ENCODE results near the gene SHROOM3.
"Not testable (repeated sequence)": the region's sequence is repeated elsewhere in the genome, so short reads cannot be mapped to it uniquely, and the experiment has no call there.

Gene SHROOM3

GRCh38 chr4:76704133-76704881, 269.3 kb downstream of the SHROOM3 start:
- DNase-seq: no peak

- DNase-seq: no peak
Observed at GRCh38 chr4:76705472-76705871, 270.4 kb downstream of the SHROOM3 start.

GRCh38 chr4:76706581-76706980, 271.6 kb downstream of the SHROOM3 start:
- DNase-seq: no peak

GRCh38 chr4:76708971-76709771, 274.1 kb downstream of the SHROOM3 start:
- no peak for DNase-seq

DNA sequence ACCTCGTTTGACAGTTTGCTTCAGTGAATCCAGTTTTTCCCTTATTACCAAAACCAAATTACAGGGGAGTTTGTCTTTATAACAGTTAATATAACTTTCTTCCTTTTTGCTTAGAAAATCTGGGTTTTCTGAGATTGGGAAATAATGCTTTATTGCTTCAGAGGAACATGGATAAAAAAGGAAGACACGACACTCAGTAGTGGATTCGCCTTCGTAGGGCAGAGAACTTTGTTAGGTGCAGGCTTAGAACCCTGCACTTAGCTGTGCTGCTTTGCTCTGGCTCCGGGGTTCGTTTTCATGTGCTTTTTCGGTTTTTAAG, 274.7 kb downstream of the SHROOM3 start:
- no peak for DNase-seq

GRCh38 chr4:76712564-76712963, 277.5 kb downstream of the SHROOM3 start:
- DNase-seq: no peak

- no peak for DNase-seq
Observed at GRCh38 chr4:76714226-76714625, 279.2 kb downstream of the SHROOM3 start.

DNA sequence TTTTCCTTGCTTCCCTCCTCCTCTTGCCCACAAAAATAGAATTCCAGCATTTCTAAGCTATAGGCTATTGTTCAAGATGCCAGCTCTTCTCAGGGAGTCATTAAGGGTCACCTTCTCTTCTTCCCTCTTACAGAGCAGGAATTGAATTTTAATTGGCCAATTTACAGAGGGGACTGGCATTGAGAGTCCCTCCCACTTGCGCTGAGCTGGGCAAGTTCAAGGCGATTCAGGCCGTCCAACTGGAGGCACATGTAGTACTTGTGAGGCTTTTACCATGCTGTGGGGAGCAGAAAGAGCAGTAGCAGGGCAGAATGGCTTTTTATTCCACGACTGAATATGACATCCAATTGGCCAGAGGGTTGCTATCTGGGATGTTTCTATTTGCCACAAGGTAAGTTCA, 281.0 kb downstream of the SHROOM3 start:
- DNase-seq: no peak

- no peak for DNase-seq
Observed at GRCh38 chr4:76716658-76717057, 281.6 kb downstream of the SHROOM3 start.

DNA sequence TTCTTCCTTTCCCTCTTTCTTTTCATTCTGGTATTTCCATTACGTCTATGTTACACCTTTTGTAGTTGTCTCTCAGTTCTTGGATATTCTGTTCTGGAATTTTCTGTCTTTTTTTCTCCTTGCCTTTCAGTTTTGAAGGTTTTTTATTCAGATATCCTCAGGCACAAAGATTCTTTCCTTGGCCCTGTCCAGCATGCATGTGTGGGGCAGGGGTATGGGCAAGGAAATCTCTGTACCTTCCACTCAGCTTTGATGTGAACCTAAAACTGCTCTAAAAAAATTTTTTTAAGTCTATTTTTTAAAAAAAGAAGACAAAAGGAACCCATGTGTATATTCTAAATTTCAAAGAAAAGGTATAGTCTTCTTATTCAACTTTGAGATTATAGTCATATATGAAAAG, 282.4 kb downstream of the SHROOM3 start:
- DNase-seq: no peak

DNA sequence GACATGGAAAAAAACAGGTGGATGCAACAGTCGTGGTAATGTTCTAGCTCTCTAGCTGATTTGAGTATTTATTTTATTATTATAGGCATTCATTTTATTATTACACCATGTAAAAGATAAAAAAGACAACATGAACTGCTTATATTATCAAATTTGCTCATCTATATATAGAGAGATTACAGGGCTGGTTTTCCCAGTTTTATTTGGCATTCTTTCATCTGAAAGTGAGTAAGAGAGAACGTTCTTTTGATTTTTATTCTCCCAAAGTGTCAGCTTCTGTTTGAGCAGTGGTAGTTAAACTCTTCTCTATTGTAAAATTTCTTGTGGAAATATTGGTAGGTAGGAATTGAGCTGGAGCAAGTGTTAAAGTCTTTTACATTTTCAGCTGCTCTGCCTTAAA, 283.0 kb downstream of the SHROOM3 start:
- no peak for DNase-seq

GRCh38 chr4:76718831-76719230, 283.8 kb downstream of the SHROOM3 start:
- no peak for DNase-seq

GRCh38 chr4:76720121-76720520, 285.1 kb downstream of the SHROOM3 start:
- DNase-seq: no peak

DNA sequence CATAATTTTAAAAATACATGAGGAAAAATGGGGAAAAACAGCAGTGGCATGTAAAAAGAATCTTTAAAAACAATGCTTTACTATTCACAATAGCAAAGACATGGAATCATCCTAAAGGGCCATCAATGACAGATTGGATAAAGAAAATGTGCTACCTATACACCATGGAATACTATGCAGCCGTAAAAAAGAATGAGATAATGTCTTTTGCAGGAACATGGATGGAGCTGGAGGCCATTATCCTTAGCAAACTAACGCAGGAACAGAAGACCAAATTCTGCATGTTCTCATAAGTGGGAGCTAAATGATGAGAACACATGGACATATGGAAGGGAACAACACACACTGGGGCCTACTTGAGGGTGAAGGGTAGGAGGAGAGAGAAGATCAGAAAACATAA, 287.1 kb downstream of the SHROOM3 start:
- not testable (repeated sequence) for DNase-seq

GRCh38 chr4:76722838-76723237, 287.8 kb downstream of the SHROOM3 start:
- no peak for DNase-seq

DNA sequence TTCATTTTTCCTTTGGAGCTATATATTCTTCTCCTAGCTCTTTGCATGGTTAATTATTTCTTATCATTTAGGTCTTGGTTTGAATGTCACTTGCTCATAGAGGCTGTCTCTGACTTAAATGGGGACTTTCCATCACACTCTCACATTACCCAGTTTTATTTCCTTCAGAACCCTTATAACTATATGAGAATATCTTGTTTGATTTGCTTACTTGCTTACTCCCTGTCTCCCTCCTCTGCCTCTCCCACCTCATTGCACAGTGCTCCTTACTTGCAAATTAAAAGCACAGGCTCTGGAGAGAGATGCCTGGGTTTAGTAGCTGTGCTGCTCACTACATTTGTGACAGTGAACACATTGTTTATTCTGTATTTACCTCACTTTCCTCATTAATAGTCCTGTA, 288.3 kb downstream of the SHROOM3 start:
- no peak for DNase-seq

DNA sequence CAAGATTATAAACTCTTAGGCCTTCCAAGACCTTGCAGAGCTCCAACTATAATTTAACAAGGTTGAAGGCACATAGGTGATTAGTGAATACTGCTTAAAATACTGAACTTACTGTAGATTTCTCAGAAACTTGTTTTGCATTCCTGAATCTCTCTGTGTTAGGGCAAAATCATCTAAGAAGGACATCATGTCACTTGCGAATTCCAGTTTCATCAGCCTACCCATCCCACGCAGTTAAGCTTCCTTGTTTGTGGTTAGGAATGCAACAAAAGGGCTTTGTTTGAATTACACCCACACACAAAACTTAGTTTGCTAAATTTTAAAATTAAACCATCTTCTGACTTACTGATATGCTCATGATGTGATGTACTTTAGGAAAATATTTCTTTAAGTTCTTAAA, 288.9 kb downstream of the SHROOM3 start:
- no peak for DNase-seq

DNA sequence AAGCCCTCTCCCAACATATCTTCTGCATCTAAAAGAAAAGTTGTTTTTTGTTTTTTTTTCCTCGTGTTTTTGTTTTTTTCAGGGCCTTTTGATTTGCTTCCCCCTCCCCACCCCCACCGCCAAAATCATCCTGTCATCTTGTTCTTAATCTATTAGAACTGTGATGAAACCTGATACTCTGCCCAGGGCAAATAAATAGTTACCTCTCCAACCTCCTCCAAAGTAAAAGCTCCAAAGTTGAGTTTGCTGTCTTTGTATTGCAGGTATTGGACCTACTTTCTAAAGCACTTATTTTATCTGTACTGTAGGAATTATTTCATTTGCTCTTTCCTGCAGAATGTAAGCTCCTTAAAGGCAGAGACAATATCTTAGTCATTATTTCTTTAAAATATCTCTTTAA, 290.0 kb downstream of the SHROOM3 start:
- no peak for DNase-seq

DNA sequence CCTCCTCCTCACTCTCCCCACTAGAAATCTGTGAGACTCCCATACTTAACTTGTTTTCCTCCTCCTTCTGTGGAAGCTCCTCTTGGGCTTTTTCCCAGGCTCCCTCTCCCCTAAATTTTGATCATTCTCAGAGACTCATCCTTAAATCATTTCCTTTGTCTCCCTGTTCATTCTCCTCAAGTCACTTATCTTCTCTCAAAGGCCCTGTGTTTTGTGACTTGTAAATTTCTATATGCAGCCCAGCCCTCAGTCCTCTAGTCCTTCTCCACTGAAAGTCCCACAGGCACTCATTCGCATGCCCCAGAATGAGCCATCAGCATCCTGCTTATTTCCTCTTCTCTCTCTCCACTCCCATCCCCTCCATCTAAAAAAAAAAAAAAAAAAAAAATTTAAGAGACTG, 291.1 kb downstream of the SHROOM3 start:
- no peak for DNase-seq

DNA sequence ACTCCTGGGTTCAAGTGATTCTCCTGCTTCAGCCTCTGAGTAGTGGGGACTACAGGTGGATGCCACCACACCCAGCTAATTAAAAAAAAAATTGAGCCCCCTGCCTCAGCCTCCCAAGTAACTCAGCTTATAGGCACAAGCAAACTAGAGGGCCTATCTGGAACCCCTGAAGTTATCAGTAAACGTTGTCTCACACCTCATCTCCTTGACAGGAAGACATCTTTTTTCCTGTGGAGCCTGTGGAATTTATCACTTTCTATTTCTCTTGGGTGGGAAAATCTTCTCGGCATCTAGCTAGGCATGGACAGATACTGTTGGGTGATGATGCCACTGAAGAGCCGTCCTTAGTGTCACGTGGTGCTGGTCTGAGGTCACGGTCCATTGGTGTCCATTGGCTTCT, 291.6 kb downstream of the SHROOM3 start:
- no peak for DNase-seq

- DNase-seq: not testable (repeated sequence)
Observed at GRCh38 chr4:76727934-76728333, 292.9 kb downstream of the SHROOM3 start.

- no peak for DNase-seq
Observed at GRCh38 chr4:76729460-76729859, 294.4 kb downstream of the SHROOM3 start.

DNA sequence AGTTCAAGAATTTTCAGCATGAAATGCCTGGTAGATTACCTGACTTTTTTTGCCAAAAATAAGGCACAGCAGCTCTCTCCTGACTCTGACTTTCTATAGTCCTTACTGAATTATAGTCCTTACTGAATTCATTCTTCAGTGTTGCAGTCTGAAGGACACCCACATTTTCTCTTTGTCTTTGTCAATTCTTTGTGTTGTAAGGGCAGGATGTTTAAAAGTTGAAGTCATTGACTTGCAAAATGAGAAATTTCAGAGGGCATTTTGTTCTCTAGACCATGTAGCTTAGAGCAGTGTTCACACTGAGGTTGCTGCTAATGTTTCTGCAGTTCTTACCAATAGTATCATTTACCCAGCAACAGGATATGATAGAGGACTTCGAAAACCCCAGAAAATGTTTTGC, 295.0 kb downstream of the SHROOM3 start:
- no peak for DNase-seq

- DNase-seq: no peak
Observed at GRCh38 chr4:76732246-76732645, 297.2 kb downstream of the SHROOM3 start.

Measured in activated CD4-positive, alpha-beta T cell treated with anti-CD3 and anti-CD28 coated beads, Interleukin-2, amount 50 U/mL, for 16 hours (primary cell).